Measurements from ENCODE around the gene MUC5B. TPM values are rescaled to one million over a fixed set of nuclear protein-coding genes. Genes with fewer than 3 reads are reported as not detected.

The MUC5B gene
- total and polyA plus RNA-seq, 2 donors (not counting 3 experiments of a cell fraction or from before 2014, with no cell fraction given), result not detected

- dilution Hi-C loops (cut with MboI; ENCODE audit: extremely low pct_ligation_motif_present, low sequenced_read_pairs) (no loop called here), intact Hi-C loops (cut with micrococcal nuclease) (no loop called here)
- Histone ChIP-seq H3K9me3 (replicated peaks; ENCODE audit: control insufficient read depth, insufficient read depth, low read length) (no peaks in the 10 kb centered on the region), H3K27ac (ENCODE audit: insufficient read depth, low read depth, low read length) (no peak overlapping the region), H2AFZ (ENCODE audit: low read depth, low read length) (no peak overlapping the region), H3K4me2 (ENCODE audit: insufficient read depth, low read length) (no peak overlapping the region), H3K9ac (replicated peaks; ENCODE audit: extremely low read depth, insufficient read depth, low read length) (no peak overlapping the region), H3K36me3 (ENCODE audit: control insufficient read depth in 2 of 2, extremely low read depth in 1 of 2, insufficient read depth in 2 of 2, low read length in 2 of 2) (no peaks in the 10 kb centered on the region), H4K20me1 (replicated peaks; ENCODE audit: control insufficient read depth, extremely low read depth, insufficient read depth, low read length) (no peaks in the 10 kb centered on the region), H3K4me1 (ENCODE audit: control insufficient read depth, extremely low read depth, insufficient read depth, low read length) (no peaks in the 10 kb centered on the region), H3K27me3 (ENCODE audit: control insufficient read depth in 2 of 2, insufficient read depth in 2 of 2, low read length in 2 of 2) (no peaks in the 10 kb centered on the region), H3K9me1 (replicated peaks; ENCODE audit: control insufficient read depth, extremely low read depth, insufficient read depth, low read length) (no peaks in the 10 kb centered on the region), H3K4me3 (replicated peaks in 1 of 3; ENCODE audit: insufficient read depth in 1 of 3, low read depth in 1 of 3, low read length in 3 of 3) (no peak overlapping the region), H3K79me2 (ENCODE audit: control insufficient read depth, insufficient read depth, low read length) (no peaks in the 10 kb centered on the region)
- no peak for DNase-seq (ENCODE audit: low read depth, low spot score)
- ChIA-PET POLR2A (no interaction called here), CTCF (no interaction called here)
- no TSS peak for BruUV-seq (replicated peaks)
- no peak for TF ChIP-seq JUN (IDR thresholded peaks at IDR 0.05; ENCODE audit: borderline replicate concordance, insufficient read depth, insufficient read length, low read depth)
- TF ChIP-seq, protein P1, sequence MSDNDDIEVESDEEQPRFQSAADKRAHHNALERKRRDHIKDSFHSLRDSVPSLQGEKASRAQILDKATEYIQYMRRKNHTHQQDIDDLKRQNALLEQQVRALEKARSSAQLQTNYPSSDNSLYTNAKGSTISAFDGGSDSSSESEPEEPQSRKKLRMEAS (IDR thresholded peaks at IDR 0.05; ENCODE audit: insufficient read depth, insufficient read length), result no peak
- TF ChIP-seq GATA2 (IDR thresholded peaks at IDR 0.05; ENCODE audit: insufficient read depth, insufficient read length, low read depth, low read length), result no peak
- no peak for TF ChIP-seq FOS (IDR thresholded peaks at IDR 0.05; ENCODE audit: borderline replicate concordance, insufficient read depth, low read length)
- TF ChIP-seq POLR2AphosphoS5 (IDR thresholded peaks at IDR 0.05; ENCODE audit: insufficient read depth, low read depth, low read length), result no peak
- TF ChIP-seq POLR2A (IDR thresholded peaks at IDR 0.05; ENCODE audit: low read depth, low read length), result no peak
- TF ChIP-seq MYC (IDR thresholded peaks at IDR 0.05; ENCODE audit: low read depth, low read length), result no peak
- TF ChIP-seq, protein P2, sequence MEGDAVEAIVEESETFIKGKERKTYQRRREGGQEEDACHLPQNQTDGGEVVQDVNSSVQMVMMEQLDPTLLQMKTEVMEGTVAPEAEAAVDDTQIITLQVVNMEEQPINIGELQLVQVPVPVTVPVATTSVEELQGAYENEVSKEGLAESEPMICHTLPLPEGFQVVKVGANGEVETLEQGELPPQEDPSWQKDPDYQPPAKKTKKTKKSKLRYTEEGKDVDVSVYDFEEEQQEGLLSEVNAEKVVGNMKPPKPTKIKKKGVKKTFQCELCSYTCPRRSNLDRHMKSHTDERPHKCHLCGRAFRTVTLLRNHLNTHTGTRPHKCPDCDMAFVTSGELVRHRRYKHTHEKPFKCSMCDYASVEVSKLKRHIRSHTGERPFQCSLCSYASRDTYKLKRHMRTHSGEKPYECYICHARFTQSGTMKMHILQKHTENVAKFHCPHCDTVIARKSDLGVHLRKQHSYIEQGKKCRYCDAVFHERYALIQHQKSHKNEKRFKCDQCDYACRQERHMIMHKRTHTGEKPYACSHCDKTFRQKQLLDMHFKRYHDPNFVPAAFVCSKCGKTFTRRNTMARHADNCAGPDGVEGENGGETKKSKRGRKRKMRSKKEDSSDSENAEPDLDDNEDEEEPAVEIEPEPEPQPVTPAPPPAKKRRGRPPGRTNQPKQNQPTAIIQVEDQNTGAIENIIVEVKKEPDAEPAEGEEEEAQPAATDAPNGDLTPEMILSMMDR (IDR thresholded peaks at IDR 0.05; ENCODE audit: extremely low read depth in 1 of 2, insufficient read depth in 1 of 2, low read depth in 1 of 2, low read length in 2 of 2), result no peak
- no peak for TF ChIP-seq EZH2 (IDR thresholded peaks at IDR 0.05; ENCODE audit: borderline replicate concordance, low read depth, low read length, severe bottlenecking)
- FAIRE-seq, result no peak
Measured at GRCh38 chr11:1256257-1257045, 33.6 kb downstream of the MUC5B start.

Data from endothelial cell of umbilical vein (primary cell).